Prostate gland (tissue), 2 donors: ENCODE data around the gene SELENOT. TPM values are rescaled to one million over a fixed set of nuclear protein-coding genes. Genes with fewer than 3 reads are reported as not detected.

Experiments used
- DNase-seq: peaks from one replicate; pipeline ENCODE4 v3.0.0-alpha.2; 2019; ENCODE audit warnings: low spot score
- H3K27ac ChIP-seq, 2 donors: fragments of 200-600 bp; sonication (generic); 2 replicates each; pipeline ENCODE4 v1.5.1; 2017 to 2019
- H3K27me3 ChIP-seq: fragments of 200-600 bp; sonication (generic); replicated peaks from 2 replicates; pipeline ENCODE4 v1.5.1; 2019; ENCODE audit not compliant: insufficient read depth
- H3K36me3 ChIP-seq, 2 donors: fragments of 200-600 bp; sonication (generic); 1 replicate in 1 of 2; 2 replicates in 1 of 2; pipeline versions ENCODE4 v1.5.1 to v1.8.1; 2017 to 2019
- H3K4me1 ChIP-seq: fragments of 200-600 bp; sonication (generic); replicated peaks from 2 replicates; pipeline ENCODE4 v1.5.1; 2019
- H3K4me3 ChIP-seq, 2 donors: fragments of 200-600 bp; sonication (generic); 2 replicates each; pipeline ENCODE4 v1.5.1; 2017 to 2019
- H3K9me3 ChIP-seq: fragments of 200-600 bp; sonication (generic); 2 replicates; pipeline ENCODE4 v1.5.1; 2017
- CTCF ChIP-seq, 4 experiments: fragments of 200-600 bp in 2 of 4; fragments of 450-650 bp in 2 of 4; sonication (generic) in 2 of 4; IDR thresholded peaks; 1 replicate in 3 of 4; 2 replicates in 1 of 4; pipeline ENCODE4 v1.5.1; 2016 to 2019; ENCODE audit warnings: antibody characterized with exemption in 4 of 4, mild to moderate bottlenecking in 2 of 4, moderate library complexity in 2 of 4
- POLR2A ChIP-seq: fragments of 450-650 bp; IDR thresholded peaks from one replicate; pipeline ENCODE4 v1.6.1; 2016; ENCODE audit warnings: antibody characterized with exemption, mild to moderate bottlenecking
- POLR2AphosphoS5 ChIP-seq: sonication (generic); formaldehyde crosslinking; IDR thresholded peaks from one replicate; pipeline ENCODE4 v1.6.1; 2017; ENCODE audit warnings: antibody characterized with exemption
- WGBS: methylation state at CpG from one replicate; pipeline ENCODE4 v1.1.5; 2018; 5-methylcytosine and 5-hydroxymethylcytosine counted together
- intact Hi-C: fragments of 100-400 bp; cut with DNase I; formaldehyde crosslinking; loops from one replicate; pipeline ENCODE4 v1.14.2; 2022
- total RNA-seq, 2 donors: library from RNA; depleted of rRNA; stranded (reverse); fragments of >200 nt; gene quantifications; one replicate each; pipeline ENCODE4 v1.1.0, GENCODE V29; 2016

SELENOT gene
- total RNA-seq, 2 donors from 2014 or later, result 123 to 126 TPM

DNA sequence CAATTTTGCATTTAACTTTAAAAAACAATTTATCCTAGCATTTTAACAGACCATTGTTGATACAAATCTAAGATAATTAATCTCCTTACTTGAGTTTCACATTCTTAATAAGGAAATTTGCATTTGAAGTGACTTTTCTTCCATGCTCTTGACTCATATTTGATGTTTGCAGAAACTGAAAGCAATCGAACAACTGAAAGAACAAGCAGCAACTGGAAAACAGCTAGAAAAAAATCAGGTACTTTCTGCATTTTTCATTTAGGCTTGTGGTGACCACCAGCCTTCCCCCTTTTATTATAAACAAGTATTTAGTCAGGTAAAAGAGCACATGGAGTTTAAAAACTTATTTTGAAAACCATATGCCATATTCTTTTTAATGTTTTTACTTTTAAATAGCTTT lies 20.1 kb upstream of the SELENOT start:
- H3K27ac ChIP-seq, result no peak overlapping the region
- WGBS, result 66% methylated on average over 1 of the region's 1 CpG
- no peaks in the 10 kb centered on the region for H3K9me3 ChIP-seq
- no peaks in the 10 kb centered on the region for H3K27me3 ChIP-seq
- H3K36me3 ChIP-seq, result peaks cover 0 to 16% of the 10 kb centered on the region in 2 donors
- intact Hi-C loops, result no loop called here
- no peak overlapping the region for H3K4me3 ChIP-seq
- TF ChIP-seq CTCF (IDR thresholded peaks at IDR 0.05) (no peak), POLR2AphosphoS5 (no peak), POLR2A (no peak)
- no peak for DNase-seq
- H3K4me1 ChIP-seq, result no peaks in the 10 kb centered on the region

GRCh38 chr3:150588027-150588830 lies 14.9 kb upstream of the SELENOT start:
- Histone ChIP-seq H3K36me3 (no peaks in the 10 kb centered on the region), H3K9me3 (no peaks in the 10 kb centered on the region), H3K4me3 (no peak overlapping the region), H3K27ac (no peak overlapping the region), H3K27me3 (no peaks in the 10 kb centered on the region), H3K4me1 (no peaks in the 10 kb centered on the region)
- intact Hi-C loops, result no loop called here
- no peak for TF ChIP-seq POLR2AphosphoS5
- TF ChIP-seq CTCF (IDR thresholded peaks at IDR 0.05), result no peak
- no peak for TF ChIP-seq POLR2A
- WGBS, result 57% methylated on average over 9 of the region's 9 CpGs
- DNase-seq, result no peak

- Histone ChIP-seq H3K27me3 (no peaks in the 10 kb centered on the region), H3K27ac (no peak overlapping the region)
- no peak for DNase-seq
Measured at GRCh38 chr3:150589759-150590158, 13.4 kb upstream of the SELENOT start.

GRCh38 chr3:150594150-150594549 lies 9.0 kb upstream of the SELENOT start:
- no peaks in the 10 kb centered on the region for H3K4me1 ChIP-seq
- no peaks in the 10 kb centered on the region for H3K27me3 ChIP-seq
- H3K9me3 ChIP-seq, result no peaks in the 10 kb centered on the region
- TF ChIP-seq CTCF (IDR thresholded peaks at IDR 0.05) (no peak), POLR2A (no peak), POLR2AphosphoS5 (no peak)
- H3K4me3 ChIP-seq, result no peak overlapping the region
- H3K36me3 ChIP-seq, result no peaks in the 10 kb centered on the region
- no peak for DNase-seq
- WGBS, result 91% methylated on average over 4 of the region's 4 CpGs
- H3K27ac ChIP-seq, result no peak overlapping the region
- intact Hi-C loops, result no loop called here

More at GRCh38 chr3:150589759-150590158, 13.4 kb upstream of the SELENOT start:
- 82% methylated on average over 6 of the region's 6 CpGs for WGBS
- Histone ChIP-seq H3K4me3 (no peak overlapping the region), H3K4me1 (no peaks in the 10 kb centered on the region), H3K9me3 (no peaks in the 10 kb centered on the region), H3K36me3 (no peaks in the 10 kb centered on the region)
- intact Hi-C loops, result no loop called here
- no peak for TF ChIP-seq CTCF (IDR thresholded peaks at IDR 0.05)
- TF ChIP-seq POLR2AphosphoS5, result no peak
- TF ChIP-seq POLR2A, result no peak

- TF ChIP-seq CTCF (IDR thresholded peaks at IDR 0.05) (no peak), POLR2AphosphoS5 (no peak), POLR2A (no peak)
- intact Hi-C loops, result no loop called here
- no peaks in the 10 kb centered on the region for H3K36me3 ChIP-seq
- no peaks in the 10 kb centered on the region for H3K27me3 ChIP-seq
- H3K9me3 ChIP-seq, result no peaks in the 10 kb centered on the region
- no peaks in the 10 kb centered on the region for H3K4me1 ChIP-seq
- DNase-seq, result no peak
- 83% methylated on average over 4 of the region's 4 CpGs for WGBS
- no peak overlapping the region for H3K4me3 ChIP-seq
- no peak overlapping the region for H3K27ac ChIP-seq
Measured at GRCh38 chr3:150597646-150598045, 5.5 kb upstream of the SELENOT start.
